ENCODE measurements around the gene TOM1L1.

TOM1L1 gene

GRCh38 chr17:54951286-54951685 lies 50.6 kb downstream of the TOM1L1 start:
- no peak overlapping the region for H3K4me2 ChIP-seq (ENCODE audit: insufficient read depth, low read length, poor library complexity, severe bottlenecking)
- H3K23ac ChIP-seq (ENCODE audit: low read depth, low read length, poor library complexity), result no peak overlapping the region
- no peaks in the 10 kb centered on the region for H3K9me3 ChIP-seq (replicated peaks in 1 of 2; ENCODE audit: control insufficient read depth in 2 of 2, insufficient read depth in 1 of 2, low read depth in 1 of 2, low read length in 2 of 2)
- H3K4me1 ChIP-seq (ENCODE audit: control insufficient read depth in 2 of 2, insufficient read depth in 1 of 2, low read depth in 1 of 2, low read length in 2 of 2), result no peaks in the 10 kb centered on the region
- H3K79me1 ChIP-seq (ENCODE audit: low read depth, low read length), result no peaks in the 10 kb centered on the region
- H4K91ac ChIP-seq (ENCODE audit: low read depth, low read length, poor library complexity), result no peak overlapping the region
- H3K4me3 ChIP-seq (ENCODE audit: low read length in 2 of 2), result no peak overlapping the region
- no peak overlapping the region for H3K4ac ChIP-seq (ENCODE audit: low read length)
- H3K27me3 ChIP-seq (ENCODE audit: control insufficient read depth in 3 of 3, insufficient read depth in 3 of 3, low read depth in 1 of 3, low read length in 3 of 3), result no peaks in the 10 kb centered on the region
- no peak overlapping the region for H3K14ac ChIP-seq (ENCODE audit: low read length)
- H2BK15ac ChIP-seq (ENCODE audit: low read length), result no peak overlapping the region
- H3K9ac ChIP-seq (ENCODE audit: low read depth, low read length, poor library complexity), result no peak overlapping the region
- H2AFZ ChIP-seq (ENCODE audit: low read length), result no peak overlapping the region
- no peak overlapping the region for H3K27ac ChIP-seq (replicated peaks; ENCODE audit: low read length)
- no peak overlapping the region for H3K18ac ChIP-seq (ENCODE audit: low read length)
- no peak overlapping the region for H2BK5ac ChIP-seq (ENCODE audit: low read length)
- H2AK5ac ChIP-seq (ENCODE audit: low read depth, low read length), result no peak overlapping the region
- peaks cover 21 to 74% of the 10 kb centered on the region in 2 donors for H3K36me3 ChIP-seq (replicated peaks in 1 of 2; ENCODE audit: control insufficient read depth in 2 of 2, insufficient read depth in 2 of 2, low read length in 2 of 2)
- no CpG with 5 or more reads among the region's 4 CpGs for WGBS, 2 donors (ENCODE audit: extremely low coverage in 2 of 2, insufficient read length in 2 of 2, insufficient replicate concordance in 1 of 2)
- DNase-seq (ENCODE audit: low spot score), result no peak
- no peak overlapping the region for H2BK12ac ChIP-seq (ENCODE audit: low read length)
- no peak overlapping the region for H4K8ac ChIP-seq (ENCODE audit: low read depth, low read length)
- no peak overlapping the region for H2BK120ac ChIP-seq (ENCODE audit: low read depth, low read length)

- Histone ChIP-seq H3K14ac (ENCODE audit: low read length) (no peak overlapping the region), H2BK12ac (ENCODE audit: low read length) (no peak overlapping the region), H4K8ac (ENCODE audit: low read depth, low read length) (no peak overlapping the region), H3K79me1 (ENCODE audit: low read depth, low read length) (no peaks in the 10 kb centered on the region), H3K27ac (replicated peaks; ENCODE audit: low read length) (no peak overlapping the region), H3K4me3 (ENCODE audit: low read length in 2 of 2) (no peak overlapping the region), H2AFZ (ENCODE audit: low read length) (no peak overlapping the region), H2BK5ac (ENCODE audit: low read length) (no peak overlapping the region), H3K36me3 (replicated peaks in 1 of 2; ENCODE audit: control insufficient read depth in 2 of 2, insufficient read depth in 2 of 2, low read length in 2 of 2) (peaks cover 21 to 89% of the 10 kb centered on the region in 2 donors), H3K23ac (ENCODE audit: low read depth, low read length, poor library complexity) (no peak overlapping the region), H3K4me1 (ENCODE audit: control insufficient read depth in 2 of 2, insufficient read depth in 1 of 2, low read depth in 1 of 2, low read length in 2 of 2) (peaks cover 0 to 4% of the 10 kb centered on the region in 2 donors), H2AK5ac (ENCODE audit: low read depth, low read length) (no peak overlapping the region), H3K27me3 (ENCODE audit: control insufficient read depth in 3 of 3, insufficient read depth in 3 of 3, low read depth in 1 of 3, low read length in 3 of 3) (no peaks in the 10 kb centered on the region), H3K4ac (ENCODE audit: low read length) (no peak overlapping the region), H2BK15ac (ENCODE audit: low read length) (no peak overlapping the region), H3K9me3 (replicated peaks in 1 of 2; ENCODE audit: control insufficient read depth in 2 of 2, insufficient read depth in 1 of 2, low read depth in 1 of 2, low read length in 2 of 2) (no peaks in the 10 kb centered on the region), H3K4me2 (ENCODE audit: insufficient read depth, low read length, poor library complexity, severe bottlenecking) (no peak overlapping the region), H3K18ac (ENCODE audit: low read length) (no peak overlapping the region), H4K91ac (ENCODE audit: low read depth, low read length, poor library complexity) (no peak overlapping the region), H3K9ac (ENCODE audit: low read depth, low read length, poor library complexity) (no peak overlapping the region), H2BK120ac (ENCODE audit: low read depth, low read length) (no peak overlapping the region)
- whole genome bisulfite sequencing, 2 donors (ENCODE audit: extremely low coverage in 2 of 2, insufficient read length in 2 of 2, insufficient replicate concordance in 1 of 2), result 100% methylated on average over 1 of the region's 3 CpGs; no CpG with 5 or more reads in 1 of the 2 donors
- no peak for DNase-seq (ENCODE audit: low spot score)
Measured at GRCh38 chr17:54956791-54957190, 56.1 kb downstream of the TOM1L1 start.

- Histone ChIP-seq H3K36me3 (replicated peaks in 1 of 2; ENCODE audit: control insufficient read depth in 2 of 2, insufficient read depth in 2 of 2, low read length in 2 of 2) (peaks cover 1 to 39% of the 10 kb centered on the region in 2 donors), H2BK120ac (ENCODE audit: low read depth, low read length) (no peak overlapping the region), H3K27ac (replicated peaks; ENCODE audit: low read length) (no peak overlapping the region), H2BK5ac (ENCODE audit: low read length) (peak overlapping the region; percentile 89), H2AFZ (ENCODE audit: low read length) (peak overlapping the region; percentile 93), H3K9me3 (replicated peaks in 1 of 2; ENCODE audit: control insufficient read depth in 2 of 2, insufficient read depth in 1 of 2, low read depth in 1 of 2, low read length in 2 of 2) (no peaks in the 10 kb centered on the region), H4K91ac (ENCODE audit: low read depth, low read length, poor library complexity) (no peak overlapping the region), H4K8ac (ENCODE audit: low read depth, low read length) (no peak overlapping the region), H3K4ac (ENCODE audit: low read length) (no peak overlapping the region), H3K4me2 (ENCODE audit: insufficient read depth, low read length, poor library complexity, severe bottlenecking) (peak overlapping the region; percentile 56), H3K14ac (ENCODE audit: low read length) (no peak overlapping the region), H2AK5ac (ENCODE audit: low read depth, low read length) (peak overlapping the region; percentile 82), H3K79me1 (ENCODE audit: low read depth, low read length) (peaks cover 2% of the 10 kb centered on the region), H2BK15ac (ENCODE audit: low read length) (no peak overlapping the region), H3K9ac (ENCODE audit: low read depth, low read length, poor library complexity) (peak overlapping the region; percentile 88), H2BK12ac (ENCODE audit: low read length) (no peak overlapping the region), H3K4me3 (ENCODE audit: low read length in 2 of 2) (peak overlapping the region; percentile 86 to 88), H3K27me3 (ENCODE audit: control insufficient read depth in 3 of 3, insufficient read depth in 3 of 3, low read depth in 1 of 3, low read length in 3 of 3) (no peaks in the 10 kb centered on the region), H3K23ac (ENCODE audit: low read depth, low read length, poor library complexity) (peak overlapping the region; percentile 1), H3K4me1 (ENCODE audit: control insufficient read depth in 2 of 2, insufficient read depth in 1 of 2, low read depth in 1 of 2, low read length in 2 of 2) (peaks cover 1 to 2% of the 10 kb centered on the region in 2 donors), H3K18ac (ENCODE audit: low read length) (peak overlapping the region; percentile 69)
- no peak for DNase-seq (ENCODE audit: low spot score)
- WGBS, 2 donors (ENCODE audit: extremely low coverage in 2 of 2, insufficient read length in 2 of 2, insufficient replicate concordance in 1 of 2), result no CpG with 5 or more reads among the region's 21 CpGs
Measured at GRCh38 chr17:54967621-54968261, 67.1 kb downstream of the TOM1L1 start.

GRCh38 chr17:54968262-54968987 lies 67.8 kb downstream of the TOM1L1 start, which contains the start of the genes COX11 and STXBP4:
TSS of gene COX11 (minus strand) at chr17:54968654. CDS start at chr17:54968646, 8 bp downstream.
TSS of gene STXBP4 (plus strand) at chr17:54968765. CDS start at chr17:54986220, 17,455 bp downstream.
- peak within 1 kb of the TSS; percentile 90 for H3K9ac ChIP-seq (ENCODE audit: low read depth, low read length, poor library complexity)
- DNase-seq (ENCODE audit: low spot score), result peak; percentile 96
- H2BK120ac ChIP-seq (ENCODE audit: low read depth, low read length), result peak within 1 kb of the TSS; percentile 42
- peaks cover 1 to 32% of the 10 kb centered on the region in 2 donors for H3K36me3 ChIP-seq (replicated peaks in 1 of 2; ENCODE audit: control insufficient read depth in 2 of 2, insufficient read depth in 2 of 2, low read length in 2 of 2)
- H2BK5ac ChIP-seq (ENCODE audit: low read length), result peak within 1 kb of the TSS; percentile 89
- peak within 1 kb of the TSS; percentile 71 for H3K4me2 ChIP-seq (ENCODE audit: insufficient read depth, low read length, poor library complexity, severe bottlenecking)
- no peak within 1 kb of the TSS for H3K4ac ChIP-seq (ENCODE audit: low read length)
- peak within 1 kb of the TSS; percentile 96 for H3K18ac ChIP-seq (ENCODE audit: low read length)
- H2BK12ac ChIP-seq (ENCODE audit: low read length), result no peak within 1 kb of the TSS
- no peaks in the 10 kb centered on the region for H3K27me3 ChIP-seq (ENCODE audit: control insufficient read depth in 3 of 3, insufficient read depth in 3 of 3, low read depth in 1 of 3, low read length in 3 of 3)
- H3K9me3 ChIP-seq (replicated peaks in 1 of 2; ENCODE audit: control insufficient read depth in 2 of 2, insufficient read depth in 1 of 2, low read depth in 1 of 2, low read length in 2 of 2), result no peaks in the 10 kb centered on the region
- peak within 1 kb of the TSS; percentile 53 for H4K8ac ChIP-seq (ENCODE audit: low read depth, low read length)
- H2AK5ac ChIP-seq (ENCODE audit: low read depth, low read length), result peak within 1 kb of the TSS; percentile 82
- no peak within 1 kb of the TSS for H4K91ac ChIP-seq (ENCODE audit: low read depth, low read length, poor library complexity)
- H3K27ac ChIP-seq (replicated peaks; ENCODE audit: low read length), result peak within 1 kb of the TSS; percentile 73
- peak within 1 kb of the TSS; percentile 86 to 88 for H3K4me3 ChIP-seq (ENCODE audit: low read length in 2 of 2)
- H3K4me1 ChIP-seq (ENCODE audit: control insufficient read depth in 2 of 2, insufficient read depth in 1 of 2, low read depth in 1 of 2, low read length in 2 of 2), result peaks cover 1 to 2% of the 10 kb centered on the region in 2 donors
- no peak within 1 kb of the TSS for H2BK15ac ChIP-seq (ENCODE audit: low read length)
- H3K14ac ChIP-seq (ENCODE audit: low read length), result peak within 1 kb of the TSS; percentile 84
- peaks cover 2% of the 10 kb centered on the region for H3K79me1 ChIP-seq (ENCODE audit: low read depth, low read length)
- H3K23ac ChIP-seq (ENCODE audit: low read depth, low read length, poor library complexity), result peak within 1 kb of the TSS; percentile 29
- WGBS, 2 donors (ENCODE audit: extremely low coverage in 2 of 2, insufficient read length in 2 of 2, insufficient replicate concordance in 1 of 2), result no CpG with 5 or more reads among the region's 57 CpGs
- peak within 1 kb of the TSS; percentile 93 for H2AFZ ChIP-seq (ENCODE audit: low read length)

All from neuronal stem cell (in vitro differentiated cells).